IMR-90 (cell line): ENCODE data around the gene FBXL13. TPM values are rescaled to one million over a fixed set of nuclear protein-coding genes. Genes with fewer than 3 reads are reported as not detected.
A peak's percentile ranks its signal among the peaks of the same experiment; 100 is the strongest.

ENCODE experiments used
- ATAC-seq: fragments of 200-7000 bp; cut with Tn5 transposase; 2 replicates; pipeline ENCODE4 v1.9.1; 2020; ENCODE audit warnings: low read depth, mild to moderate bottlenecking, moderate library complexity
- BruUV-seq: library from RNA; stranded (reverse); fragments of 400-500 nt; replicated peaks from 2 replicates; lab custom pipeline; 2021; lab: Mats Ljungman, UMichigan
- CTCF ChIA-PET: fragments of 300-600 bp; formaldehyde crosslinking; extraction: SDS; loops from one replicate; lab custom pipeline; 2021; ENCODE audit warnings: antibody characterized with exemption; lab: Yijun Ruan, JAX
- POLR2A ChIA-PET: fragments of 300-600 bp; sonication (Branson Sonifier 250); formaldehyde crosslinking; loops from one replicate; lab custom pipeline; 2022; ENCODE audit warnings: antibody characterized with exemption; ENCODE audit not compliant: unreplicated experiment; lab: Charles Lee
- DNase-seq: peaks from one replicate; pipeline ENCODE4 v3.0.0; 2013
- H2AFZ ChIP-seq: replicated peaks from 2 replicates; pipeline ENCODE3; 2013; ENCODE audit warnings: low read length, mild to moderate bottlenecking; ENCODE audit not compliant: poor library complexity
- H2AK5ac ChIP-seq: 2 replicates; pipeline ENCODE4 v1.6.1; 2013; ENCODE audit warnings: low read depth, low read length, inconsistent platforms
- H2AK9ac ChIP-seq: replicated peaks from 2 replicates; pipeline ENCODE3; 2013; ENCODE audit warnings: mild to moderate bottlenecking, low read depth, low read length, moderate library complexity; ENCODE audit not compliant: poor library complexity
- H2BK120ac ChIP-seq: 2 replicates; pipeline ENCODE4 v1.6.1; 2013; ENCODE audit warnings: low read depth, low read length, inconsistent platforms
- H2BK15ac ChIP-seq: 3 replicates; pipeline ENCODE4 v1.6.1; 2013; ENCODE audit warnings: low read depth, low read length, inconsistent platforms
- H2BK20ac ChIP-seq: 2 replicates; pipeline ENCODE4 v1.6.1; 2013; ENCODE audit warnings: low read depth, mild to moderate bottlenecking, inconsistent platforms, low read length, moderate library complexity
- H2BK5ac ChIP-seq: 2 replicates; pipeline ENCODE4 v1.6.1; 2013; ENCODE audit warnings: mild to moderate bottlenecking, low read depth, low read length, inconsistent platforms; ENCODE audit not compliant: poor library complexity, severe bottlenecking
- H3K14ac ChIP-seq: replicated peaks from 2 replicates; pipeline ENCODE4 v1.6.1; 2013; ENCODE audit warnings: low read depth, low read length, inconsistent platforms
- H3K18ac ChIP-seq: 2 replicates; pipeline ENCODE4 v1.6.1; 2013; ENCODE audit warnings: low read depth, low read length, control low read depth
- H3K23ac ChIP-seq: 2 replicates; pipeline ENCODE4 v1.6.1; 2013; ENCODE audit warnings: low read depth, low read length, inconsistent platforms
- H3K27ac ChIP-seq: 2 replicates; pipeline ENCODE4 v1.5.1; 2013; ENCODE audit warnings: mild to moderate bottlenecking, control low read depth, low read length; ENCODE audit not compliant: insufficient read depth
- H3K27me3 ChIP-seq: 2 replicates; pipeline ENCODE4 v1.6.1; 2013; ENCODE audit warnings: low read length; ENCODE audit not compliant: control insufficient read depth, insufficient read depth
- H3K36me3 ChIP-seq: 2 replicates; pipeline ENCODE4 v1.6.1; 2013; ENCODE audit warnings: low read length, mixed read lengths; ENCODE audit not compliant: control insufficient read depth, insufficient read depth
- H3K4ac ChIP-seq: 2 replicates; pipeline ENCODE4 v1.6.1; 2013; ENCODE audit warnings: low read depth, low read length, inconsistent platforms
- H3K4me1 ChIP-seq: 2 replicates; pipeline ENCODE4 v1.6.1; 2013; ENCODE audit warnings: low read length, mixed read lengths; ENCODE audit not compliant: control insufficient read depth, insufficient read depth
- H3K4me2 ChIP-seq: 2 replicates; pipeline ENCODE4 v1.6.1; 2013; ENCODE audit warnings: low read depth, mild to moderate bottlenecking, control low read depth, low read length, moderate library complexity
- H3K4me3 ChIP-seq: 2 replicates; pipeline ENCODE4 v1.5.1; 2013; ENCODE audit warnings: low read depth, mild to moderate bottlenecking, control low read depth, low read length, moderate library complexity; ENCODE audit not compliant: insufficient read depth
- H3K56ac ChIP-seq: 2 replicates; pipeline ENCODE4 v1.6.1; 2013; ENCODE audit warnings: low read length, inconsistent platforms; ENCODE audit not compliant: insufficient read depth; ENCODE audit errors: extremely low read depth
- H3K79me1 ChIP-seq, 2 experiments: 2 replicates each; pipeline ENCODE4 v1.6.1; 2013; ENCODE audit warnings: low read length in 2 of 2, inconsistent platforms in 1 of 2, low read depth in 1 of 2
- H3K9ac ChIP-seq: 2 replicates; pipeline ENCODE4 v1.6.1; 2013; ENCODE audit warnings: low read depth, low read length, control low read depth
- H3K9me1 ChIP-seq: 2 replicates; pipeline ENCODE4 v1.6.1; 2013; ENCODE audit warnings: low read length, inconsistent platforms; ENCODE audit not compliant: insufficient read depth
- H3K9me3 ChIP-seq: 2 replicates; pipeline ENCODE4 v1.6.1; 2013; ENCODE audit warnings: low read length; ENCODE audit not compliant: control insufficient read depth, insufficient read depth
- H4K20me1 ChIP-seq: 2 replicates; pipeline ENCODE4 v1.6.1; 2013; ENCODE audit warnings: low read length, inconsistent platforms; ENCODE audit not compliant: insufficient read depth
- H4K5ac ChIP-seq: 2 replicates; pipeline ENCODE4 v1.6.1; 2013; ENCODE audit warnings: mild to moderate bottlenecking, low read depth, low read length, control low read depth
- H4K8ac ChIP-seq, 2 experiments: 2 replicates each; pipeline ENCODE4 v1.6.1; 2013; ENCODE audit warnings: low read depth in 2 of 2, low read length in 2 of 2, control low read depth in 1 of 2, inconsistent platforms in 1 of 2
- H4K91ac ChIP-seq: 2 replicates; pipeline ENCODE4 v1.6.1; 2013; ENCODE audit warnings: low read depth, low read length, inconsistent platforms; ENCODE audit not compliant: insufficient read depth
- MAZ ChIP-seq: IDR thresholded peaks from 2 replicates; pipeline ENCODE4 v1.6.1; 2012; ENCODE audit warnings: low read depth, mild to moderate bottlenecking, low read length, improper control_type of control experiment, moderate library complexity, borderline replicate concordance
- NFE2L2 ChIP-seq: fragments of 150-350 bp; IDR thresholded peaks from 2 replicates; pipeline ENCODE4 v1.6.1; 2016; ENCODE audit warnings: low read depth, mild to moderate bottlenecking, low read length
- POLR2A ChIP-seq: IDR thresholded peaks from 2 replicates; pipeline ENCODE4 v1.6.1; 2012; ENCODE audit warnings: mild to moderate bottlenecking, low read depth, low read length
- RCOR1 ChIP-seq: IDR thresholded peaks from 2 replicates; pipeline ENCODE4 v1.6.1; 2012; ENCODE audit warnings: mild to moderate bottlenecking, low read length, improper control_type of control experiment; ENCODE audit not compliant: insufficient replicate concordance
- SMC3 ChIP-seq: fragments of 150-350 bp; IDR thresholded peaks from 2 replicates; pipeline ENCODE4 v1.6.1; 2016; ENCODE audit warnings: low read depth, mild to moderate bottlenecking, antibody characterized with exemption, low read length, moderate library complexity
- WGBS, 2 experiments: methylation state at CpG; one replicate each; pipeline versions ENCODE4 v1.1.5 to v1.1.7; 2013; ENCODE audit warnings: missing lambda C conversion rate in 2 of 2; ENCODE audit not compliant: insufficient read length in 1 of 2; ENCODE audit errors: extremely low coverage in 2 of 2; 5-methylcytosine and 5-hydroxymethylcytosine counted together
- dilution Hi-C: fragments of 300-500 bp; cut with HindIII; formaldehyde crosslinking; loops from one replicate; pipeline ENCODE4 v1.14.3; 2018; ENCODE audit warnings: low sequenced_read_pairs; ENCODE audit not compliant: unreplicated experiment
- in situ Hi-C: fragments of 300-500 bp; cut with MboI; formaldehyde crosslinking; loops from 3 replicates; pipeline ENCODE4 v1.14.3; 2019; ENCODE audit warnings: low sequenced_read_pairs, inconsistent platforms, mixed read lengths
- intact Hi-C: fragments of 100-400 bp; cut with micrococcal nuclease; formaldehyde crosslinking; loops from 2 replicates; pipeline ENCODE4 v1.10.0; 2022
- polyA plus RNA-seq, 3 experiments: library from polyadenylated mRNA; depleted of rRNA; stranded (reverse); fragments of >200 nt; gene quantifications; 2 replicates each; pipeline ENCODE4 v1.2.3, GENCODE V29; 2012; ENCODE audit warnings: low replicate concordance in 1 of 3
- total RNA-seq: library from RNA; depleted of rRNA; stranded (reverse); fragments of >200 nt; gene quantifications from 2 replicates; pipeline ENCODE4 v1.2.3, GENCODE V29; 2012
- TF ChIP-seq, protein P1 (sequence below): fragments of 150-350 bp; IDR thresholded peaks from 2 replicates; pipeline ENCODE4 v1.6.1; 2016; ENCODE audit warnings: low read depth, mild to moderate bottlenecking, low read length, moderate library complexity, borderline replicate concordance
- TF ChIP-seq, protein P2 (sequence below): fragments of 150-350 bp; IDR thresholded peaks from 2 replicates; pipeline ENCODE4 v1.6.1; 2017; ENCODE audit warnings: mild to moderate bottlenecking, antibody characterized with exemption, low read length, low read depth

FBXL13 gene
- total and polyA plus RNA-seq, 2 of the 4 experiments (the other 2 are of a cell fraction), result 0.24 to 0.36 TPM

DNA sequence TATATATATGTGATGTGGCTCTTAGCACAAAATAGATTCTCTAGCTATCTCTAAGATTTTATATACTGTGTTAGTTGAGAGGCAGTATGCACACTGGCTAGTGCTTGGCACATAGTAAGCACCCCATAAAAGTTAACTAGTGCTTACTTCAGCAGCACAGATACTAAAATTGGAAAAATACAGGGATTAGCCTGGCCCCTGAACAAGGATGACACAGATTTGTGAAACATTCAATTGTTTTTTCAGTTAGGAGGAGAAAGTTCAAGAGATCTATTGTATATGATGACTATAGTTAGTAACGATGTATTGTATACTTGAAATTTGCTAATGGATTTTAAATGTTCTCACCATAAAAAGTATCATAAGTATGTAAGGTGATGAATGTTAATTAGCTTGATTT is 240.1 kb downstream of the FBXL13 start:
- H4K91ac ChIP-seq, result no peak overlapping the region
- no peak overlapping the region for H3K27ac ChIP-seq
- no peak overlapping the region for H3K4me2 ChIP-seq
- DNase-seq, result no peak
- no peak overlapping the region for H3K14ac ChIP-seq
- peaks cover 13% of the 10 kb centered on the region for H3K4me1 ChIP-seq
- H3K4me3 ChIP-seq, result no peak overlapping the region
- no peak overlapping the region for H3K56ac ChIP-seq
- H4K5ac ChIP-seq, result no peak overlapping the region; the same call in 1 of the 2 replicates
- H2BK20ac ChIP-seq, result no peak overlapping the region; the same call in 1 of the 2 replicates
- no peaks in the 10 kb centered on the region for H3K36me3 ChIP-seq
- H3K4ac ChIP-seq, result no peak overlapping the region
- H3K79me1 ChIP-seq, result no peaks in the 10 kb centered on the region; a peak in 1 of 4 replicates
- peak overlapping the region; percentile 20 for H2BK5ac ChIP-seq
- no peaks in the 10 kb centered on the region for H4K20me1 ChIP-seq
- no peak overlapping the region for H4K8ac ChIP-seq
- H3K9me1 ChIP-seq, result no peaks in the 10 kb centered on the region
- ATAC-seq, result no peak
- H3K27me3 ChIP-seq, result no peaks in the 10 kb centered on the region
- H2AK5ac ChIP-seq, result no peak overlapping the region
- no TSS peak for BruUV-seq
- dilution Hi-C loops, result no loop called here
- H3K9me3 ChIP-seq, result no peaks in the 10 kb centered on the region
- in situ Hi-C loops, result no loop called here
- no CpG with 5 or more reads among the region's 1 CpG for WGBS, 2 experiments
- intact Hi-C loops, result no loop called here
- no peak overlapping the region for H3K23ac ChIP-seq
- ChIA-PET CTCF (no interaction called here), POLR2A (no interaction called here)
- H2AFZ ChIP-seq, result no peak overlapping the region
- no peak for TF ChIP-seq NFE2L2
- no peak for TF ChIP-seq POLR2A
- no peak for TF ChIP-seq SMC3
- TF ChIP-seq, protein P1, sequence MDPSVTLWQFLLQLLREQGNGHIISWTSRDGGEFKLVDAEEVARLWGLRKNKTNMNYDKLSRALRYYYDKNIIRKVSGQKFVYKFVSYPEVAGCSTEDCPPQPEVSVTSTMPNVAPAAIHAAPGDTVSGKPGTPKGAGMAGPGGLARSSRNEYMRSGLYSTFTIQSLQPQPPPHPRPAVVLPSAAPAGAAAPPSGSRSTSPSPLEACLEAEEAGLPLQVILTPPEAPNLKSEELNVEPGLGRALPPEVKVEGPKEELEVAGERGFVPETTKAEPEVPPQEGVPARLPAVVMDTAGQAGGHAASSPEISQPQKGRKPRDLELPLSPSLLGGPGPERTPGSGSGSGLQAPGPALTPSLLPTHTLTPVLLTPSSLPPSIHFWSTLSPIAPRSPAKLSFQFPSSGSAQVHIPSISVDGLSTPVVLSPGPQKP, result no peak
- no peak for TF ChIP-seq MAZ
- TF ChIP-seq, protein P2, sequence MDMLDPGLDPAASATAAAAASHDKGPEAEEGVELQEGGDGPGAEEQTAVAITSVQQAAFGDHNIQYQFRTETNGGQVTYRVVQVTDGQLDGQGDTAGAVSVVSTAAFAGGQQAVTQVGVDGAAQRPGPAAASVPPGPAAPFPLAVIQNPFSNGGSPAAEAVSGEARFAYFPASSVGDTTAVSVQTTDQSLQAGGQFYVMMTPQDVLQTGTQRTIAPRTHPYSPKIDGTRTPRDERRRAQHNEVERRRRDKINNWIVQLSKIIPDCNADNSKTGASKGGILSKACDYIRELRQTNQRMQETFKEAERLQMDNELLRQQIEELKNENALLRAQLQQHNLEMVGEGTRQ, result no peak
- no peak for TF ChIP-seq RCOR1
- H3K18ac ChIP-seq, result no peak overlapping the region
- H2BK120ac ChIP-seq, result no peak overlapping the region
- no peak overlapping the region for H2BK15ac ChIP-seq
- H2AK9ac ChIP-seq, result no peak overlapping the region
- H3K9ac ChIP-seq, result no peak overlapping the region
